A549 treated with dexamethasone at 1 μM for 4 hours (cell line): Measurements from ENCODE around the gene KHDC1. TPM values are rescaled to one million over a fixed set of nuclear protein-coding genes. Genes with fewer than 3 reads are reported as not detected.

Experiments used
- total RNA-seq: library from RNA; stranded (reverse); fragments of 200-300 nt; extraction: Qiagen RNA extraction; gene quantifications from 5 replicates; pipeline ENCODE4 v1.2.3, GENCODE V29; 2022

KHDC1 gene
- 2.7 to 4.2 TPM (median 3.4 TPM) in 5 replicates for total RNA-seq

GRCh38 chr6:73262671-73263569, at the start of gene KHDC1:
TSS of gene KHDC1 (minus strand) at chr6:73263196. CDS start at chr6:73242517, 20,679 bp downstream.

GRCh38 chr6:73225396-73225795, 37.6 kb downstream of the KHDC1 start, which contains the start of gene KHDC1L:
TSS of gene KHDC1L (minus strand) at chr6:73225496. CDS start at chr6:73225408, 88 bp downstream.

Other genes with a start within 250 kb of the KHDC1 start
- 0.25 to 0.41 TPM (median 0.28 TPM) in 3 of 5 replicates, not detected in the others for gene KHDC1L, start 37.7 kb downstream of the KHDC1 start, total RNA-seq
- gene DPPA5, start 91.1 kb upstream of the KHDC1 start, total RNA-seq = not detected in 5 replicates
- not detected in 5 replicates for gene KHDC3L, start 99.5 kb upstream of the KHDC1 start, total RNA-seq
- gene OOEP, start 106.7 kb upstream of the KHDC1 start, total RNA-seq = not detected in 5 replicates
- not detected in 5 replicates for gene DDX43, start 131.6 kb upstream of the KHDC1 start, total RNA-seq
- gene CGAS, start 189.1 kb upstream of the KHDC1 start, total RNA-seq = 3.3 to 4.5 TPM (median 4.1 TPM) in 5 replicates
- 9.1 to 11.4 TPM (median 9.7 TPM) in 5 replicates for gene MTO1, start 198.5 kb upstream of the KHDC1 start, total RNA-seq